Measurements from ENCODE around the gene RNU1-2. TPM values are rescaled to one million over a fixed set of nuclear protein-coding genes. Genes with fewer than 3 reads are reported as not detected.
"Not testable (repeated sequence)": the region's sequence is repeated elsewhere in the genome, so short reads cannot be mapped to it uniquely, and the experiment has no call there.

Gene RNU1-2
- 2,323 and 5,262 TPM in 2 replicates for total RNA-seq

GRCh38 chr1:16895598-16896315 is at the start of gene RNU1-2:
Gene RNU1-2, plus strand, starts transcription at chr1:16895980.
- H3K27me3 ChIP-seq (ENCODE audit: control insufficient read depth, insufficient read depth, low read length); H3K36me3 ChIP-seq (ENCODE audit: control insufficient read depth, insufficient read depth, low read length); FAIRE-seq: not testable (repeated sequence)
- peak within 1 kb of the TSS; percentile 25 for H3K4me3 ChIP-seq (ENCODE audit: low read depth, low read length)
- peak; percentile 100 for DNase-seq (ENCODE audit: low read depth)

- H3K27me3 ChIP-seq (ENCODE audit: control insufficient read depth, insufficient read depth, low read length); DNase-seq (ENCODE audit: low read depth); H3K4me3 ChIP-seq (ENCODE audit: low read depth, low read length); FAIRE-seq; H3K36me3 ChIP-seq (ENCODE audit: control insufficient read depth, insufficient read depth, low read length): not testable (repeated sequence)
Observed at GRCh38 chr1:16856201-16856600, 39.6 kb upstream of the RNU1-2 start.

- H3K4me3 ChIP-seq (ENCODE audit: low read depth, low read length); H3K27me3 ChIP-seq (ENCODE audit: control insufficient read depth, insufficient read depth, low read length); DNase-seq (ENCODE audit: low read depth); FAIRE-seq; H3K36me3 ChIP-seq (ENCODE audit: control insufficient read depth, insufficient read depth, low read length): not testable (repeated sequence)
Observed at GRCh38 chr1:16859167-16860041, 36.4 kb upstream of the RNU1-2 start.

- not testable (repeated sequence) for H3K27me3 ChIP-seq (ENCODE audit: control insufficient read depth, insufficient read depth, low read length); FAIRE-seq; H3K36me3 ChIP-seq (ENCODE audit: control insufficient read depth, insufficient read depth, low read length); H3K4me3 ChIP-seq (ENCODE audit: low read depth, low read length)
- DNase-seq (ENCODE audit: low read depth): peak; percentile 6
Observed at GRCh38 chr1:16860048-16860447, 35.7 kb upstream of the RNU1-2 start.

GRCh38 chr1:16861832-16862245 is 33.9 kb upstream of the RNU1-2 start:
- not testable (repeated sequence) for FAIRE-seq; H3K4me3 ChIP-seq (ENCODE audit: low read depth, low read length); H3K27me3 ChIP-seq (ENCODE audit: control insufficient read depth, insufficient read depth, low read length); H3K36me3 ChIP-seq (ENCODE audit: control insufficient read depth, insufficient read depth, low read length)
- DNase-seq (ENCODE audit: low read depth): peak; percentile 19

GRCh38 chr1:16862415-16862814 is 33.4 kb upstream of the RNU1-2 start:
- H3K27me3 ChIP-seq (ENCODE audit: control insufficient read depth, insufficient read depth, low read length); DNase-seq (ENCODE audit: low read depth); FAIRE-seq; H3K4me3 ChIP-seq (ENCODE audit: low read depth, low read length); H3K36me3 ChIP-seq (ENCODE audit: control insufficient read depth, insufficient read depth, low read length): not testable (repeated sequence)

- not testable (repeated sequence) for H3K4me3 ChIP-seq (ENCODE audit: low read depth, low read length); DNase-seq (ENCODE audit: low read depth); FAIRE-seq; H3K27me3 ChIP-seq (ENCODE audit: control insufficient read depth, insufficient read depth, low read length); H3K36me3 ChIP-seq (ENCODE audit: control insufficient read depth, insufficient read depth, low read length)
Observed at GRCh38 chr1:16863024-16863423, 32.8 kb upstream of the RNU1-2 start.

- H3K36me3 ChIP-seq (ENCODE audit: control insufficient read depth, insufficient read depth, low read length); DNase-seq (ENCODE audit: low read depth); H3K4me3 ChIP-seq (ENCODE audit: low read depth, low read length); H3K27me3 ChIP-seq (ENCODE audit: control insufficient read depth, insufficient read depth, low read length); FAIRE-seq: not testable (repeated sequence)
Observed at GRCh38 chr1:16866926-16867707, 28.7 kb upstream of the RNU1-2 start.

GRCh38 chr1:16868787-16869186 is 27.0 kb upstream of the RNU1-2 start:
- H3K4me3 ChIP-seq (ENCODE audit: low read depth, low read length); FAIRE-seq; H3K36me3 ChIP-seq (ENCODE audit: control insufficient read depth, insufficient read depth, low read length); H3K27me3 ChIP-seq (ENCODE audit: control insufficient read depth, insufficient read depth, low read length); DNase-seq (ENCODE audit: low read depth): not testable (repeated sequence)

- not testable (repeated sequence) for DNase-seq (ENCODE audit: low read depth)
Observed at GRCh38 chr1:16869996-16870395, 25.8 kb upstream of the RNU1-2 start.

GRCh38 chr1:16871171-16871570 is 24.6 kb upstream of the RNU1-2 start:
- not testable (repeated sequence) for FAIRE-seq; DNase-seq (ENCODE audit: low read depth); H3K27me3 ChIP-seq (ENCODE audit: control insufficient read depth, insufficient read depth, low read length); H3K36me3 ChIP-seq (ENCODE audit: control insufficient read depth, insufficient read depth, low read length); H3K4me3 ChIP-seq (ENCODE audit: low read depth, low read length)

More at GRCh38 chr1:16869996-16870395, 25.8 kb upstream of the RNU1-2 start:
- not testable (repeated sequence) for H3K36me3 ChIP-seq (ENCODE audit: control insufficient read depth, insufficient read depth, low read length); FAIRE-seq; H3K27me3 ChIP-seq (ENCODE audit: control insufficient read depth, insufficient read depth, low read length); H3K4me3 ChIP-seq (ENCODE audit: low read depth, low read length)

- not testable (repeated sequence) for H3K27me3 ChIP-seq (ENCODE audit: control insufficient read depth, insufficient read depth, low read length); H3K36me3 ChIP-seq (ENCODE audit: control insufficient read depth, insufficient read depth, low read length); FAIRE-seq
- peak; percentile 79 for DNase-seq (ENCODE audit: low read depth)
- H3K4me3 ChIP-seq (ENCODE audit: low read depth, low read length): peak overlapping the region; percentile 38
Observed at GRCh38 chr1:16872152-16873075, 23.4 kb upstream of the RNU1-2 start.

Measured in bronchial epithelial cell (primary cell).